RWPE2 (cell line): ENCODE measurements around the gene FGF1.

Experiments
- ATAC-seq: fragments of 200-7000 bp; cut with Tn5 transposase; 3 replicates; pipeline ENCODE4 v1.9.1; 2021; ENCODE audit warnings: low read depth
- DNase-seq: peaks from one replicate; pipeline ENCODE4 v3.0.0-alpha.2; 2020; ENCODE audit warnings: low spot score
- H3K27ac ChIP-seq: fragments of 450-650 bp; 2 replicates; pipeline ENCODE4 v1.5.1; 2017; ENCODE audit warnings: mild to moderate bottlenecking; ENCODE audit not compliant: poor library complexity, severe bottlenecking
- H3K27me3 ChIP-seq: fragments of 250-450 bp; sonication (Bioruptor Pico); 2 replicates; pipeline ENCODE4 v1.5.1; 2021; ENCODE audit warnings: mild to moderate bottlenecking, moderate library complexity; ENCODE audit not compliant: insufficient read depth, poor library complexity, severe bottlenecking
- H3K36me3 ChIP-seq: fragments of 250-450 bp; sonication (Bioruptor Pico); 2 replicates; pipeline ENCODE4 v1.5.1; 2020; ENCODE audit warnings: low read depth, mild to moderate bottlenecking, moderate library complexity
- H3K4me1 ChIP-seq: fragments of 250-450 bp; sonication (Bioruptor Pico); 2 replicates; pipeline ENCODE4 v1.5.1; 2021; ENCODE audit warnings: mild to moderate bottlenecking, moderate library complexity; ENCODE audit not compliant: insufficient read depth, poor library complexity, severe bottlenecking
- H3K4me3 ChIP-seq: fragments of 250-450 bp; sonication (Bioruptor Pico); 2 replicates; pipeline ENCODE4 v1.5.1; 2021; ENCODE audit warnings: mild to moderate bottlenecking, moderate library complexity; ENCODE audit not compliant: severe bottlenecking
- H3K9me3 ChIP-seq: fragments of 250-450 bp; sonication (Bioruptor Pico); 2 replicates; pipeline ENCODE4 v1.5.1; 2021; ENCODE audit warnings: mild to moderate bottlenecking, moderate library complexity; ENCODE audit not compliant: severe bottlenecking
- TF ChIP-seq, protein P1 (sequence below): fragments of 450-650 bp; IDR thresholded peaks from one replicate; pipeline ENCODE4 v1.5.1; 2017; ENCODE audit warnings: mild to moderate bottlenecking, moderate library complexity; ENCODE audit not compliant: poor library complexity, severe bottlenecking

The FGF1 gene

DNA sequence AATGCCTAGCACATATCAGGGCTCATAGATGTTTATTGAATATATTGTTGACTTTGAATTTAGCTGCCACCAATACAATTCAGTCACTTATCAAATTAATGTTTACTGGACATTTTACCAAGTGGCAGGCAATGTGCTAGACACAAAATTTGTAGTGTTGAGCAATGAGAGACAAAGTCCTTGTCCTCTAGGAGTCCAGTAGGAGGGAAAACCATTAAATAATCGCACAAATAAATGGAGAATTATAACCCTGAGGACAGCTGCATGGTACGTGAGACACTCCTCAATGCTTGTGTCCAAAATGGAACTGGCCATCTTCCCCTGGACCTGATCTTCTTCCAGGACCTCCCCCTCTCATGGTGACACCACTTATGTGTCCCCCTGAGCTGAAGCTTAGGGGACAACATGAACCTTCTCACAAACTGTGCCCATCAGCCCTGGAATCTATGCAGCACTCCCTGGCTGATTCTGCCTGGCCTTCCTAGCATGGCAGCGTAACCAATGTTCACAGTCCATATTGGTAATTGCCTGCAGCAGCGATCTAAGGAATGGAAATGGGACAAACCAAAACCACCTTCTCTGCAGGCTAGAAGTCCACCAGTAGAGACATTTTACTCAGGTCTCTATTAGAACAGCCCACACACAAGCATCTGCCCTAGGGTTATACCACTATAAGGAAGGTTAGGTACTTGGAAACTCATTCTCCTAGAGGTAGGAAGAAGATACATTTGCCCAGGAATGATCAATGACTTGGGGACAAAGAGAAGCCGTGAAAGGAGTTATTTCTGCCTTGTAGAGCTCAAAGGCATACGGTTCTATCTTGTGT is 75.5 kb downstream of the FGF1 start:
- no peak for DNase-seq
- H3K9me3 ChIP-seq = no peaks in the 10 kb centered on the region
- peak; percentile 6; the same call in 1 of the 3 replicates for ATAC-seq
- no peak overlapping the region for H3K27ac ChIP-seq
- H3K4me3 ChIP-seq = no peak overlapping the region
- H3K27me3 ChIP-seq = no peaks in the 10 kb centered on the region
- no peaks in the 10 kb centered on the region for H3K36me3 ChIP-seq
- H3K4me1 ChIP-seq = no peaks in the 10 kb centered on the region
- TF ChIP-seq, protein P1, sequence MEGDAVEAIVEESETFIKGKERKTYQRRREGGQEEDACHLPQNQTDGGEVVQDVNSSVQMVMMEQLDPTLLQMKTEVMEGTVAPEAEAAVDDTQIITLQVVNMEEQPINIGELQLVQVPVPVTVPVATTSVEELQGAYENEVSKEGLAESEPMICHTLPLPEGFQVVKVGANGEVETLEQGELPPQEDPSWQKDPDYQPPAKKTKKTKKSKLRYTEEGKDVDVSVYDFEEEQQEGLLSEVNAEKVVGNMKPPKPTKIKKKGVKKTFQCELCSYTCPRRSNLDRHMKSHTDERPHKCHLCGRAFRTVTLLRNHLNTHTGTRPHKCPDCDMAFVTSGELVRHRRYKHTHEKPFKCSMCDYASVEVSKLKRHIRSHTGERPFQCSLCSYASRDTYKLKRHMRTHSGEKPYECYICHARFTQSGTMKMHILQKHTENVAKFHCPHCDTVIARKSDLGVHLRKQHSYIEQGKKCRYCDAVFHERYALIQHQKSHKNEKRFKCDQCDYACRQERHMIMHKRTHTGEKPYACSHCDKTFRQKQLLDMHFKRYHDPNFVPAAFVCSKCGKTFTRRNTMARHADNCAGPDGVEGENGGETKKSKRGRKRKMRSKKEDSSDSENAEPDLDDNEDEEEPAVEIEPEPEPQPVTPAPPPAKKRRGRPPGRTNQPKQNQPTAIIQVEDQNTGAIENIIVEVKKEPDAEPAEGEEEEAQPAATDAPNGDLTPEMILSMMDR = no peak

DNA sequence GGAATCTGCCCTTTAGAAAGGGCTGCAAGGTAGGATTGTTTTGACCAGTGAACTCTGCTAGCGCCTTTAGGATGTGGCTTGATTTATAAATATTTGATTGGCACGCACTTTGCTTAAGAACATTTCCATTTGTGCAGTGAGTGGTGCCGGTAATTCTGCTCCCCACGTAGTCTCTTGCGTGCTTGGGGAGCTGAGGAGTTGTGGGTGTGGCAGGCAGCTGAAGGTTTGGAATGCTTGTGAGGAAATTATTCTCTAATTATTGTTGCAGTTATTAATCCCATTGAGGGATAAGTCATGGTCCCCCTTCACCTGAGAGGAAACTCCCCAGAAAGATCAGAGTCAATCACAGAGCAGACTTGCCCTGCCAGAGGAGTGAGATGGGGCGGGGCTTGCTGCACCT is 76.7 kb downstream of the FGF1 start:
- no peak for ATAC-seq
- Histone ChIP-seq H3K9me3 (no peaks in the 10 kb centered on the region), H3K36me3 (no peaks in the 10 kb centered on the region), H3K4me1 (no peaks in the 10 kb centered on the region), H3K4me3 (no peak overlapping the region), H3K27me3 (no peaks in the 10 kb centered on the region), H3K27ac (no peak overlapping the region)
- no peak for DNase-seq
- TF ChIP-seq, protein P1 = no peak

DNA sequence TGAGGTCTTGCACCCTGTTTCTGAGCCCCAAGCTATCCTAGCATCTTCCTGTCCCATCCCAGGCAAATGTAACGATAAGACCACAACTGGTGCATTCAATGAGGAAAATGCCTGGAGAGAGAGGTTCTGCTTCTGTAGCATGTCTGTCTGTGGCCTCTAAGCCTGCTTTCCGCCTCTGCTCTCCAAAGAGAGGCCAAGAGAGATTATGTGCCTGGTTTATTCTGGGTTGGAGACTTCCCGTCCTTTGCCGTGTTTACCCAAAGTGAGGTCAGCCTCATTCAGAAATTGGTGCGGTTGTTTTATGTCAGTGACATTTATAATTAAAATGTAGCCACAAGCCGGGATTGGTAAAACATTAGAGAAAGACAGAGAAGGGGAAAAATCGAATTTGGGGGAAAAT is 77.8 kb downstream of the FGF1 start:
- no peak for ATAC-seq
- no peaks in the 10 kb centered on the region for H3K27me3 ChIP-seq
- TF ChIP-seq, protein P1 = no peak

DNA sequence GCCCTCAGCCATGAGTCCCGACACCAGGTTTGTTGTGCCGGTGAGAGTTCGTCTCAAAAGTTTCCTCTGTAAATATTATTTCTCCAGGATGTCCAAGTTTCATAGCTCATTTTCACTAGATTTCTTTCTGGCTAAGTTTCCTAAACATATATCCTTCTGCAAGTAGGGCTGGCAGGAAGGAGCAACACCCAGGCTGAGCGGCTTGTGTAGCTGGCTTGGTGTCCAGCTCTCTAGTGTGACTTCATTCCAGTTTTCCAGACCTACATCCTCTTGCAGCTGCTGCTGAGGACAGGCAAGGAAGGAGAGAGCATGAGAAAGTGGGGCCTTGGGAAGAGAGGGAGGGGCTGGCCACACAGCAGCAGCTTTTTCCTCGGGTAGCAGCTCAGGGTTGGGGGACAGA is 80.3 kb downstream of the FGF1 start:
- Histone ChIP-seq H3K27ac (no peak overlapping the region), H3K27me3 (no peaks in the 10 kb centered on the region), H3K36me3 (no peaks in the 10 kb centered on the region), H3K4me1 (peaks cover 13% of the 10 kb centered on the region), H3K4me3 (no peak overlapping the region), H3K9me3 (no peaks in the 10 kb centered on the region)
- ATAC-seq = no peak
- DNase-seq = no peak
- TF ChIP-seq, protein P1 = no peak

More for the DNA sequence above, 77.8 kb downstream of the FGF1 start:
- Histone ChIP-seq H3K4me3 (no peak overlapping the region), H3K4me1 (peaks cover 5% of the 10 kb centered on the region), H3K9me3 (no peaks in the 10 kb centered on the region), H3K27ac (no peak overlapping the region), H3K36me3 (no peaks in the 10 kb centered on the region)
- DNase-seq = no peak

DNA sequence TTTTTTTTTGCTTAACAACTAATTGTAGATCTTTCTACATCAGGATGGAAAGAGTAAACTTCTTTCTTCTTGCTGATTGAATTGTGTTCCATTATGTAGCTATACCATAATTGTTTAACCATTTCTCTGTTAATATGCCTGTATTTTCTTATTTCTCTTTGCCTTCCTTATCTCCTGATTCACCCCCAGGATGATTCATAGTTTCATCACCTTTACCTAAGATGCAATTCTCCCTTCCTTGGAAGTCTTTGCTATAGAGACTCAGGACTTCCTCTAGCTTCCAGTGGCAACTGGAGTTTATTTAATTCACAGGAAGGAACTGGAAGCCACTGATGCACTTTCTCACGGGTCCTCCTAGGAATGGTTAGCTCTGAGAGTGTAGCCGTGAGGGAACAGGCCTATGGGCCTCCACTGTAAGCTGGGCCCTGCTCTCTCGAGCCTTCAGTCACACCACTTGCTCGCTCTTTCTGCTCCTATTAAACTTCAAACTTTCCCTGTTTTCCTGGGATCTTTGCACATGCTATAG is 83.1 kb downstream of the FGF1 start:
- no peak overlapping the region for H3K4me3 ChIP-seq
- ATAC-seq = peak; percentile 83
- TF ChIP-seq, protein P1 = no peak
- H3K27ac ChIP-seq = peak overlapping the region; percentile 46
- no peaks in the 10 kb centered on the region for H3K36me3 ChIP-seq
- peaks cover 21% of the 10 kb centered on the region for H3K4me1 ChIP-seq
- H3K9me3 ChIP-seq = no peaks in the 10 kb centered on the region
- no peak for DNase-seq
- no peaks in the 10 kb centered on the region for H3K27me3 ChIP-seq
